AG04450 (cell line): ENCODE data around the gene PAX1. TPM values are rescaled to one million over a fixed set of nuclear protein-coding genes. Genes with fewer than 3 reads are reported as not detected.

Experiments used
- CTCF ChIA-PET: fragments of 300-600, 350-600 bp; formaldehyde crosslinking; extraction: SDS; loops from one replicate; lab custom pipeline; 2022; ENCODE audit warnings: antibody characterized with exemption, inconsistent platforms; lab: Charles Lee
- POLR2A ChIA-PET: fragments of 350-600 bp; formaldehyde crosslinking; extraction: SDS; loops from one replicate; lab custom pipeline; 2021; ENCODE audit warnings: antibody characterized with exemption, inconsistent platforms; lab: Yijun Ruan, JAX
- DNase-seq: peaks from one replicate; pipeline ENCODE4 v3.0.0-alpha.2; 2011; ENCODE audit warnings: low read depth, low spot score
- H3K27ac ChIP-seq: one replicate; pipeline ENCODE4 v1.5.1; 2012; ENCODE audit warnings: low read depth, low read length, control low read depth
- H3K27me3 ChIP-seq: one replicate; pipeline ENCODE4 v1.6.0; 2012; ENCODE audit warnings: low read length; ENCODE audit not compliant: control insufficient read depth, insufficient read depth
- H3K4me3 ChIP-seq: 2 replicates; pipeline ENCODE4 v1.5.1; 2011; ENCODE audit warnings: mild to moderate bottlenecking, low read depth, low read length, control low read depth
- H3K9me3 ChIP-seq: 2 replicates; pipeline ENCODE4 v1.5.1; 2012; ENCODE audit warnings: low read length; ENCODE audit not compliant: control insufficient read depth, insufficient read depth
- CTCF ChIP-seq: IDR thresholded peaks from 2 replicates; pipeline ENCODE4 v1.5.1; 2011; ENCODE audit warnings: low read depth, low read length, control low read depth, inconsistent platforms
- polyA plus RNA-seq: library from polyadenylated mRNA; depleted of rRNA; stranded (reverse); fragments of >200 nt; gene quantifications from 2 replicates; pipeline ENCODE4 v1.2.3, GENCODE V29; 2011

PAX1 gene
- polyA plus RNA-seq, 1 experiment: not detected

GRCh38 chr20:21713901-21714296, 8.4 kb downstream of the PAX1 start:
- ChIA-PET CTCF (interaction anchor here (0.6 kb wide), 1 partner anchor 598 kb away, joined by 3 read pairs; no protein-coding TSS in a partner anchor), POLR2A (no interaction called here)
- H3K4me3 ChIP-seq: no peak overlapping the region
- TF ChIP-seq CTCF: no peak
- no peaks in the 10 kb centered on the region; the same call in 1 of the 2 replicates for H3K9me3 ChIP-seq
- H3K27me3 ChIP-seq: peaks cover 19% of the 10 kb centered on the region
- no peak for DNase-seq
- H3K27ac ChIP-seq: no peak overlapping the region

GRCh38 chr20:21714297-21715192, 9.1 kb downstream of the PAX1 start:
- H3K4me3 ChIP-seq: no peak overlapping the region
- ChIA-PET POLR2A (no interaction called here), CTCF (no interaction called here)
- H3K27ac ChIP-seq: no peak overlapping the region
- DNase-seq: no peak
- no peaks in the 10 kb centered on the region; the same call in 1 of the 2 replicates for H3K9me3 ChIP-seq
- H3K27me3 ChIP-seq: peaks cover 16% of the 10 kb centered on the region
- no peak for TF ChIP-seq CTCF

GRCh38 chr20:21715193-21715881, 9.9 kb downstream of the PAX1 start:
- CTCF ChIA-PET: no interaction called here
- TF ChIP-seq CTCF: no peak
- H3K27ac ChIP-seq: no peak overlapping the region

GRCh38 chr20:21719592-21720214, 14.2 kb downstream of the PAX1 start:
- CTCF ChIA-PET: interaction anchor here (0.6 to 2.5 kb wide), 27 partner anchors 9 to 1621 kb away, joined by 3 to 58 read pairs (median 4); partner anchors contain the start of gene PAX1
- DNase-seq: peak; percentile 20

More at GRCh38 chr20:21715193-21715881, 9.9 kb downstream of the PAX1 start:
- Histone ChIP-seq H3K4me3 (no peak overlapping the region), H3K9me3 (no peaks in the 10 kb centered on the region; the same call in 1 of the 2 replicates), H3K27me3 (peaks cover 14% of the 10 kb centered on the region)
- DNase-seq: no peak
- POLR2A ChIA-PET: no interaction called here

More at GRCh38 chr20:21719592-21720214, 14.2 kb downstream of the PAX1 start:
- TF ChIP-seq CTCF: peak; percentile 78
- peaks cover 8% of the 10 kb centered on the region for H3K9me3 ChIP-seq
- no peak overlapping the region for H3K4me3 ChIP-seq
- POLR2A ChIA-PET: no interaction called here
- no peak overlapping the region for H3K27ac ChIP-seq
- H3K27me3 ChIP-seq: peaks cover 5% of the 10 kb centered on the region
